Activated CD8-positive, alpha-beta memory T cell treated with anti-CD3 and anti-CD28 coated beads for 4 hours (primary cell): Measurements from ENCODE around the gene SNX9.
"Not testable (repeated sequence)": the region's sequence is repeated elsewhere in the genome, so short reads cannot be mapped to it uniquely, and the experiment has no call there.

Experiments used
- DNase-seq, 2 donors: peaks; one replicate each; pipeline ENCODE4 v3.0.0-alpha.2; 2020; ENCODE audit warnings: low read depth in 2 of 2

The SNX9 gene

GRCh38 chr6:157885876-157886275, 62.8 kb downstream of the SNX9 start:
- DNase-seq = no peak

- no peak for DNase-seq
Observed at GRCh38 chr6:157887892-157888291, 64.8 kb downstream of the SNX9 start.

GRCh38 chr6:157891544-157892362, 68.7 kb downstream of the SNX9 start:
- DNase-seq = no peak

- no peak for DNase-seq
Observed at GRCh38 chr6:157892363-157892877, 69.4 kb downstream of the SNX9 start.

- no peak for DNase-seq
Observed at GRCh38 chr6:157893238-157893637, 70.2 kb downstream of the SNX9 start.

GRCh38 chr6:157895585-157895984, 72.5 kb downstream of the SNX9 start:
- DNase-seq = no peak

GRCh38 chr6:157896932-157897331, 73.9 kb downstream of the SNX9 start:
- DNase-seq = no peak

GRCh38 chr6:157898169-157898568, 75.1 kb downstream of the SNX9 start:
- no peak for DNase-seq

GRCh38 chr6:157898640-157899039, 75.6 kb downstream of the SNX9 start:
- no peak for DNase-seq

GRCh38 chr6:157900262-157900661, 77.2 kb downstream of the SNX9 start:
- not testable (repeated sequence) for DNase-seq

GRCh38 chr6:157900751-157901150, 77.7 kb downstream of the SNX9 start:
- not testable (repeated sequence) for DNase-seq

- no peak for DNase-seq
Observed at GRCh38 chr6:157904999-157905398, 82.0 kb downstream of the SNX9 start.

GRCh38 chr6:157905590-157906342, 82.7 kb downstream of the SNX9 start:
- DNase-seq = no peak

GRCh38 chr6:157906537-157907061, 83.6 kb downstream of the SNX9 start:
- DNase-seq = no peak

GRCh38 chr6:157907651-157908050, 84.6 kb downstream of the SNX9 start:
- no peak for DNase-seq

GRCh38 chr6:157908369-157909281, 85.6 kb downstream of the SNX9 start:
- no peak for DNase-seq

GRCh38 chr6:157909282-157909664, 86.2 kb downstream of the SNX9 start:
- DNase-seq = no peak

GRCh38 chr6:157911278-157911677, 88.2 kb downstream of the SNX9 start:
- no peak for DNase-seq

- DNase-seq = no peak
Observed at GRCh38 chr6:157911786-157912185, 88.7 kb downstream of the SNX9 start.

GRCh38 chr6:157912326-157912725, 89.3 kb downstream of the SNX9 start:
- no peak for DNase-seq

GRCh38 chr6:157921685-157922367, 98.8 kb downstream of the SNX9 start:
- DNase-seq = no peak
